ENCODE measurements around the gene CREB3L2. TPM values are rescaled to one million over a fixed set of nuclear protein-coding genes. Genes with fewer than 3 reads are reported as not detected.

The CREB3L2 gene
- total RNA-seq, 1 experiment from 2014 or later = 41.2 TPM

DNA sequence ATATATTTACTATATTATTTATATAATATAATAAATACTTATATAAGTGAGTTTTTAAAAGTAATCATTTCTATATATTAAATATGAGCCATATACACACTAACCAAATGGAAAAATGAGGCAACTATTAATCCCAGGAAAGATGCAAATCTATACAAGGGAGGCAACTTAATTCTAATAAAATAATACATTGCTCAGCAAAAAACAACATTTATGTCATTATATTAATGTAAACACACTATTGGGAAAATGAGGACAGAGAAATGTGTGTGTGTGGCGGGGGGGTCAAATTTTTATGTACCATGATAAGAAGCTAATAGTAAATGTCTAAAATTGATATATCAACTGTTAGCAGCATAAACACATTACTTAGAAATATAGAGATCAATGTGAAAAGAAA is 131.8 kb downstream of the CREB3L2 start:
- no peaks in the 10 kb centered on the region for H4K20me1 ChIP-seq (ENCODE audit: insufficient read depth)
- H3K4me3 ChIP-seq = no peak overlapping the region
- no peak overlapping the region for H3K4me2 ChIP-seq
- H3K36me3 ChIP-seq (ENCODE audit: low read depth) = 0 out of 2 replicates have a peak, but pooled peaks cover 3% of the 10 kb centered on the region
- DNase-seq = no peak
- no peaks in the 10 kb centered on the region for H3K9me3 ChIP-seq (ENCODE audit: insufficient read depth, low read depth)
- no peaks in the 10 kb centered on the region for H3K79me2 ChIP-seq (ENCODE audit: low read depth)
- TF ChIP-seq, protein P1, sequence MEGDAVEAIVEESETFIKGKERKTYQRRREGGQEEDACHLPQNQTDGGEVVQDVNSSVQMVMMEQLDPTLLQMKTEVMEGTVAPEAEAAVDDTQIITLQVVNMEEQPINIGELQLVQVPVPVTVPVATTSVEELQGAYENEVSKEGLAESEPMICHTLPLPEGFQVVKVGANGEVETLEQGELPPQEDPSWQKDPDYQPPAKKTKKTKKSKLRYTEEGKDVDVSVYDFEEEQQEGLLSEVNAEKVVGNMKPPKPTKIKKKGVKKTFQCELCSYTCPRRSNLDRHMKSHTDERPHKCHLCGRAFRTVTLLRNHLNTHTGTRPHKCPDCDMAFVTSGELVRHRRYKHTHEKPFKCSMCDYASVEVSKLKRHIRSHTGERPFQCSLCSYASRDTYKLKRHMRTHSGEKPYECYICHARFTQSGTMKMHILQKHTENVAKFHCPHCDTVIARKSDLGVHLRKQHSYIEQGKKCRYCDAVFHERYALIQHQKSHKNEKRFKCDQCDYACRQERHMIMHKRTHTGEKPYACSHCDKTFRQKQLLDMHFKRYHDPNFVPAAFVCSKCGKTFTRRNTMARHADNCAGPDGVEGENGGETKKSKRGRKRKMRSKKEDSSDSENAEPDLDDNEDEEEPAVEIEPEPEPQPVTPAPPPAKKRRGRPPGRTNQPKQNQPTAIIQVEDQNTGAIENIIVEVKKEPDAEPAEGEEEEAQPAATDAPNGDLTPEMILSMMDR (conservative IDR thresholded peaks at IDR 0.05) = no peak
- TF ChIP-seq EZH2 (IDR thresholded peaks at IDR 0.05; ENCODE audit: low read depth) = no peak
- H3K4me1 ChIP-seq (replicated peaks; ENCODE audit: insufficient read depth) = peaks cover 6% of the 10 kb centered on the region; the same call in 1 of the 2 replicates
- H3K27ac ChIP-seq = no peak overlapping the region
- ChIA-PET POLR2A (ENCODE audit: unreplicated experiment) (no interaction called here), CTCF (no interaction called here)
- no peak overlapping the region for H2AFZ ChIP-seq
- H3F3A ChIP-seq (ENCODE audit: insufficient read depth, low read depth) = no peaks in the 10 kb centered on the region
- no TSS peak for BruUV-seq (replicated peaks)
- intact Hi-C loops (cut with micrococcal nuclease; ENCODE audit: unreplicated experiment) = no loop called here
- no peaks in the 10 kb centered on the region for H3K9me2 ChIP-seq (ENCODE audit: insufficient read depth)
- H3K27me3 ChIP-seq (ENCODE audit: insufficient read depth, low read depth) = no peaks in the 10 kb centered on the region

DNA sequence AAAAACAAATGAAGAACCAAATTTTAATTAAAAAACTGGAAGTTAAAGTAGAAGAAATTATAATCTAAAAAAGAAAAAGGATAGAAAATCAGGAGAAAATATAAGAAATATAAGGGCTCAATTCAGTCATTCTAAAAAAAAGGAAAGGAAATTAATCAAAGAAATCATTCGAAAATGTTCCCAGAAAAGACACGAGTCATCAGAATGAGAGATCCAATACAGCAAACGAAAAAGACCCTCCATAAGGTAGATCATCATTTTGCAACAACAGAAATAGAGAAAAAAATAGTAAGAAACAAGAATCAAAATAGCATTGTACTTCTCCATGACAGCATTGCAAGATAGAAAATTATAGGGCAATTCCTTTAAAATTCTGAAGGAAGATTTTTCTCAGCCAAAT is 132.6 kb downstream of the CREB3L2 start:
- Histone ChIP-seq H3K4me2 (no peak overlapping the region), H3K9me2 (ENCODE audit: insufficient read depth) (no peaks in the 10 kb centered on the region), H3K4me1 (replicated peaks; ENCODE audit: insufficient read depth) (no peaks in the 10 kb centered on the region), H3K4me3 (no peak overlapping the region), H3K79me2 (ENCODE audit: low read depth) (no peaks in the 10 kb centered on the region), H3K27ac (no peak overlapping the region), H4K20me1 (ENCODE audit: insufficient read depth) (no peaks in the 10 kb centered on the region), H3F3A (ENCODE audit: insufficient read depth, low read depth) (no peaks in the 10 kb centered on the region), H3K27me3 (ENCODE audit: insufficient read depth, low read depth) (no peaks in the 10 kb centered on the region), H2AFZ (no peak overlapping the region), H3K9me3 (ENCODE audit: insufficient read depth, low read depth) (no peaks in the 10 kb centered on the region), H3K36me3 (ENCODE audit: low read depth) (0 out of 2 replicates have a peak, but pooled peaks cover 3% of the 10 kb centered on the region)
- no peak for DNase-seq
- CTCF ChIA-PET = interaction anchor here (0.6 kb wide), 1 partner anchor 218 kb away, joined by 6 read pairs; no protein-coding TSS in a partner anchor
- no peak for TF ChIP-seq EZH2 (IDR thresholded peaks at IDR 0.05; ENCODE audit: low read depth)
- TF ChIP-seq, protein P1 (conservative IDR thresholded peaks at IDR 0.05) = no peak
- no TSS peak for BruUV-seq (replicated peaks)
- POLR2A ChIA-PET (ENCODE audit: unreplicated experiment) = no interaction called here
- intact Hi-C loops (cut with micrococcal nuclease; ENCODE audit: unreplicated experiment) = no loop called here

DNA sequence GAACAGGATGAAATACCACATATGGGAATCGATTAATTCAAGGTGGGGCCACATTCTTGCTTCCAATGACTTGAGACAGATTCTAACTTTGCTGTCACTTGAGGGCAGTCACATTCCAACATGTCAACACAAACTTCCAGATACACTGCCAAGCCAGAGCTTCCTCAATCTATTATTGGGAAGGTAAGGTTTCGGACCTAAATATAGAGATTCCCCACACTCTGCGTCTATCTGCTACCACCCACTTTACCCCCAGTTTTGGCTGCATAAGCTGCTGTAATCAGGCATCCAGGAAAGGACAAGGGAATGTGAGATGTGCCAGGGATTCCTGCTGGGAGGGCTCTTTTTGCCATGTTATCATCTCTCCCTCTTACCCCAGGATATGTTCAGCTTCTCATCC is 134.6 kb downstream of the CREB3L2 start:
- no peak for TF ChIP-seq EZH2 (IDR thresholded peaks at IDR 0.05; ENCODE audit: low read depth)
- TF ChIP-seq, protein P1 (conservative IDR thresholded peaks at IDR 0.05) = no peak
- ChIA-PET POLR2A (ENCODE audit: unreplicated experiment) (no interaction called here), CTCF (no interaction called here)
- BruUV-seq (replicated peaks) = no TSS peak
- no peak for DNase-seq
- 0 out of 2 replicates have a peak, but pooled peaks cover 3% of the 10 kb centered on the region for H3K36me3 ChIP-seq (ENCODE audit: low read depth)
- H2AFZ ChIP-seq = no peak overlapping the region
- no peaks in the 10 kb centered on the region for H3K79me2 ChIP-seq (ENCODE audit: low read depth)
- H3K9me2 ChIP-seq (ENCODE audit: insufficient read depth) = no peaks in the 10 kb centered on the region
- no peaks in the 10 kb centered on the region for H3K27me3 ChIP-seq (ENCODE audit: insufficient read depth, low read depth)
- intact Hi-C loops (cut with micrococcal nuclease; ENCODE audit: unreplicated experiment) = no loop called here
- H3K27ac ChIP-seq = no peak overlapping the region
- no peaks in the 10 kb centered on the region for H3F3A ChIP-seq (ENCODE audit: insufficient read depth, low read depth)
- no peaks in the 10 kb centered on the region for H3K4me1 ChIP-seq (replicated peaks; ENCODE audit: insufficient read depth)
- no peaks in the 10 kb centered on the region for H4K20me1 ChIP-seq (ENCODE audit: insufficient read depth)
- no peak overlapping the region for H3K4me2 ChIP-seq
- H3K9me3 ChIP-seq (ENCODE audit: insufficient read depth, low read depth) = no peaks in the 10 kb centered on the region
- no peak overlapping the region for H3K4me3 ChIP-seq

Measured in PC-9 (cell line).